H1 (cell line): ENCODE data around the gene RSAD1. TPM values are rescaled to one million over a fixed set of nuclear protein-coding genes. Genes with fewer than 3 reads are reported as not detected.

Source experiments
- CTCF ChIA-PET: fragments of 300-600 bp; sonication (Branson Sonifier 250); formaldehyde crosslinking; loops from one replicate; lab custom pipeline; 2021; ENCODE audit not compliant: partially characterized antibody; lab: Charles Lee
- POLR2A ChIA-PET: fragments of 300-600 bp; sonication (Branson Sonifier 250); formaldehyde crosslinking; loops from one replicate; lab custom pipeline; 2021; ENCODE audit warnings: inconsistent platforms; ENCODE audit not compliant: partially characterized antibody; lab: Charles Lee
- DNase-seq, 2 experiments: peaks; one replicate each; pipeline versions ENCODE4 v3.0.0 to v3.0.0-alpha.2; 2010 to 2022; ENCODE audit warnings: low spot score in 2 of 2, low read depth in 1 of 2, mixed read lengths in 1 of 2
- FAIRE-seq: peaks from 2 replicates; lab custom pipeline; 2011; peaks lifted over from hg19 to GRCh38; lab: Jason Lieb, UNC
- H2AFZ ChIP-seq: 2 replicates; pipeline ENCODE4 v1.8.1; 2012; ENCODE audit warnings: low read length, inconsistent platforms
- H2AK5ac ChIP-seq: 2 replicates; pipeline ENCODE4 v1.6.1; 2013; ENCODE audit warnings: low read depth, low read length
- H2BK120ac ChIP-seq: replicated peaks from 2 replicates; pipeline ENCODE3; 2013; ENCODE audit warnings: low read depth, low read length, inconsistent platforms
- H2BK12ac ChIP-seq: 2 replicates; pipeline ENCODE4 v1.6.1; 2013; ENCODE audit warnings: low read depth, low read length
- H2BK15ac ChIP-seq: 2 replicates; pipeline ENCODE4 v1.6.1; 2013; ENCODE audit warnings: low read length
- H2BK20ac ChIP-seq: 2 replicates; pipeline ENCODE4 v1.6.1; 2013; ENCODE audit warnings: low read length
- H2BK5ac ChIP-seq: 2 replicates; pipeline ENCODE4 v1.6.1; 2013; ENCODE audit warnings: low read depth, low read length
- H3K14ac ChIP-seq: 2 replicates; pipeline ENCODE4 v1.6.1; 2013; ENCODE audit warnings: inconsistent platforms; ENCODE audit not compliant: insufficient read length
- H3K18ac ChIP-seq: 2 replicates; pipeline ENCODE4 v1.6.1; 2013; ENCODE audit warnings: low read length; ENCODE audit errors: extremely low read depth
- H3K23ac ChIP-seq: 2 replicates; pipeline ENCODE4 v1.6.1; 2013; ENCODE audit warnings: inconsistent platforms; ENCODE audit not compliant: insufficient read length
- H3K23me2 ChIP-seq: 2 replicates; pipeline ENCODE4 v1.6.1; 2013; ENCODE audit warnings: low read depth, low read length
- H3K27ac ChIP-seq: 2 replicates; pipeline ENCODE4 v1.6.1; 2011; ENCODE audit warnings: low read depth, low read length, inconsistent platforms
- H3K27me3 ChIP-seq, 4 experiments: replicated peaks in 1 of 4; 1 replicate in 1 of 4; 2 replicates in 3 of 4; pipeline versions ENCODE4 v1.6.1 to v1.8.1; 2011 to 2013; ENCODE audit warnings: low read length in 3 of 4, mild to moderate bottlenecking in 3 of 4, inconsistent platforms in 2 of 4, mixed read lengths in 2 of 4, moderate library complexity in 1 of 4; ENCODE audit not compliant: control insufficient read depth in 3 of 4, insufficient read depth in 3 of 4; ENCODE audit errors: extremely low read depth in 1 of 4
- H3K36me3 ChIP-seq, 4 experiments: 2 replicates each; pipeline versions ENCODE4 v1.6.1 to v1.8.1; 2011 to 2013; ENCODE audit warnings: mild to moderate bottlenecking in 4 of 4, low read length in 3 of 4, moderate library complexity in 2 of 4, control low read depth in 1 of 4, inconsistent platforms in 1 of 4; ENCODE audit not compliant: insufficient read depth in 4 of 4, control insufficient read depth in 2 of 4
- H3K4ac ChIP-seq: replicated peaks from 2 replicates; pipeline ENCODE3; 2013; ENCODE audit warnings: low read length, low read depth, mixed read lengths, inconsistent platforms; ENCODE audit not compliant: insufficient read length
- H3K4me1 ChIP-seq, 4 experiments: replicated peaks in 1 of 4; 1 replicate in 1 of 4; 2 replicates in 3 of 4; pipeline versions ENCODE4 v1.6.1 to v1.8.1; 2011 to 2013; ENCODE audit warnings: low read length in 3 of 4, inconsistent platforms in 2 of 4, mixed read lengths in 1 of 4; ENCODE audit not compliant: insufficient read depth in 4 of 4, control insufficient read depth in 3 of 4
- H3K4me2 ChIP-seq, 2 experiments: 2 replicates each; pipeline versions ENCODE4 v1.6.1 to v1.8.1; 2011 to 2013; ENCODE audit warnings: low read depth in 2 of 2, low read length in 2 of 2, control low read depth in 1 of 2, inconsistent platforms in 1 of 2, mild to moderate bottlenecking in 1 of 2; ENCODE audit not compliant: insufficient read depth in 1 of 2
- H3K4me3 ChIP-seq, 4 experiments: fragments of 200-600, 300-600 bp in 1 of 4; sonication (generic), shearing (Covaris generic), sonication (Bioruptor Twin) in 1 of 4; 2 replicates each; pipeline versions ENCODE4 v1.5.1 to v1.8.1; 2011 to 2016; ENCODE audit warnings: low read length in 4 of 4, low read depth in 3 of 4, control low read depth in 2 of 4, inconsistent platforms in 2 of 4, mild to moderate bottlenecking in 2 of 4, mixed read lengths in 1 of 4, moderate library complexity in 1 of 4; ENCODE audit not compliant: insufficient read depth in 2 of 4; ENCODE audit errors: extremely low read depth in 1 of 4
- H3K56ac ChIP-seq: replicated peaks from 2 replicates; pipeline ENCODE3; 2013; ENCODE audit warnings: low read depth, mild to moderate bottlenecking, mixed read lengths, low read length, inconsistent platforms; ENCODE audit not compliant: insufficient read length
- H3K79me1 ChIP-seq: 2 replicates; pipeline ENCODE4 v1.6.1; 2013; ENCODE audit warnings: low read depth, low read length, control low read depth
- H3K79me2 ChIP-seq, 2 experiments: 2 replicates each; pipeline versions ENCODE4 v1.6.1 to v1.8.1; 2012 to 2013; ENCODE audit warnings: low read length in 2 of 2, mild to moderate bottlenecking in 2 of 2, inconsistent platforms in 1 of 2; ENCODE audit not compliant: insufficient read depth in 2 of 2, control insufficient read depth in 1 of 2
- H3K9ac ChIP-seq, 4 experiments: replicated peaks in 1 of 4; 1 replicate in 1 of 4; 2 replicates in 3 of 4; pipeline versions ENCODE4 v1.6.1 to v1.8.1; 2011 to 2013; ENCODE audit warnings: low read depth in 3 of 4, low read length in 3 of 4, control low read depth in 2 of 4, mild to moderate bottlenecking in 2 of 4, moderate library complexity in 2 of 4, inconsistent platforms in 1 of 4; ENCODE audit errors: extremely low read depth in 1 of 4
- H3K9me3 ChIP-seq, 2 experiments: 2 replicates each; pipeline versions ENCODE4 v1.6.1 to v1.8.1; 2012 to 2013; ENCODE audit warnings: mild to moderate bottlenecking in 2 of 2, moderate library complexity in 2 of 2, control low read depth in 1 of 2, inconsistent platforms in 1 of 2, low read depth in 1 of 2, low read length in 1 of 2, mixed read lengths in 1 of 2; ENCODE audit not compliant: insufficient read depth in 2 of 2
- H4K20me1 ChIP-seq, 2 experiments: replicated peaks in 1 of 2; 2 replicates each; pipeline versions ENCODE3 to v1.8.1; 2011 to 2013; ENCODE audit warnings: inconsistent platforms in 2 of 2, low read length in 2 of 2, mild to moderate bottlenecking in 1 of 2; ENCODE audit not compliant: insufficient read depth in 2 of 2, control insufficient read depth in 1 of 2
- H4K5ac ChIP-seq: 2 replicates; pipeline ENCODE4 v1.6.1; 2013; ENCODE audit warnings: low read length, low read depth, mixed read lengths, inconsistent platforms; ENCODE audit not compliant: insufficient read length
- H4K8ac ChIP-seq: 2 replicates; pipeline ENCODE4 v1.8.0; 2013; ENCODE audit warnings: mild to moderate bottlenecking, moderate library complexity, low read length, inconsistent platforms; ENCODE audit not compliant: insufficient read depth; ENCODE audit errors: extremely low read depth
- H4K91ac ChIP-seq: replicated peaks from 2 replicates; pipeline ENCODE3; 2013; ENCODE audit warnings: low read length, mixed read lengths, inconsistent platforms; ENCODE audit not compliant: insufficient read length
- EZH2 ChIP-seq: fragments of 200-600 bp; sonication (generic); IDR thresholded peaks from 2 replicates; pipeline ENCODE4 v1.7.1; 2012; ENCODE audit warnings: low read depth, mild to moderate bottlenecking, moderate library complexity, low read length, inconsistent platforms; ENCODE audit not compliant: severe bottlenecking
- FOSL1 ChIP-seq: IDR thresholded peaks from 2 replicates; pipeline ENCODE4 v1.6.1; 2011; ENCODE audit warnings: mild to moderate bottlenecking, low read depth, low read length, moderate library complexity; ENCODE audit not compliant: insufficient read depth
- GTF2F1 ChIP-seq: IDR thresholded peaks from 2 replicates; pipeline ENCODE4 v1.6.1; 2012; ENCODE audit warnings: low read depth, low read length, improper control_type of control experiment, borderline replicate concordance
- HDAC2 ChIP-seq, 2 experiments: fragments of 300-600 bp in 1 of 2; sonication (generic) in 1 of 2; IDR thresholded peaks; 2 replicates each; pipeline ENCODE4 v1.6.1; 2011 to 2012; ENCODE audit warnings: low read depth in 2 of 2, low read length in 2 of 2, mild to moderate bottlenecking in 2 of 2, moderate library complexity in 2 of 2, borderline replicate concordance in 1 of 2, inconsistent platforms in 1 of 2
- KDM4A ChIP-seq: IDR thresholded peaks from one replicate; pipeline ENCODE4 v1.7.1; 2012; ENCODE audit warnings: low read depth, mild to moderate bottlenecking, moderate library complexity, low read length, inconsistent platforms; ENCODE audit not compliant: severe bottlenecking
- MAFK ChIP-seq: IDR thresholded peaks from 2 replicates; pipeline ENCODE4 v1.6.1; 2012; ENCODE audit warnings: low read depth, mild to moderate bottlenecking, improper control_type of control experiment, low read length
- NANOG ChIP-seq: IDR thresholded peaks from 2 replicates; pipeline ENCODE4 v1.6.1; 2011; ENCODE audit warnings: low read length, low read depth, mild to moderate bottlenecking, inconsistent platforms; ENCODE audit not compliant: insufficient read depth, poor library complexity, severe bottlenecking
- PHF8 ChIP-seq: fragments of 200-600 bp; sonication (generic); conservative IDR thresholded peaks from 2 replicates; pipeline ENCODE4 v1.7.1; 2012; ENCODE audit warnings: low read depth, mild to moderate bottlenecking, inconsistent platforms, low read length, moderate library complexity
- WGBS, 2 experiments: shearing (Covaris generic) in 1 of 2; methylation state at CpG; one replicate each; pipeline versions ENCODE4 v1.1.6 to v1.1.7; 2013 to 2015; ENCODE audit warnings: low lambda C conversion rate in 2 of 2, mixed read lengths in 2 of 2, inconsistent platforms in 1 of 2, low coverage in 1 of 2, missing lambda C conversion rate in 1 of 2; ENCODE audit not compliant: insufficient replicate concordance in 2 of 2, insufficient coverage in 1 of 2, insufficient read length in 1 of 2; ENCODE audit errors: extremely low coverage in 1 of 2, missing lambda C conversion rate in 1 of 2; 5-methylcytosine and 5-hydroxymethylcytosine counted together
- polyA plus RNA-seq, 7 experiments: library from polyadenylated mRNA; depleted of rRNA in 3 of 7; stranded (reverse) in 5 of 7; unstranded in 2 of 7; fragments of >200 nt in 5 of 7; fragments of 200-250 nt in 2 of 7; gene quantifications; 1 replicate in 5 of 7; 2 replicates in 1 of 7; 4 replicates in 1 of 7; pipeline versions ENCODE4 v1.2.1 to v1.2.3, GENCODE V29; 2011 to 2013; ENCODE audit warnings: missing spikeins in 2 of 7, mixed read lengths in 2 of 7
- total RNA-seq: library from RNA; stranded (reverse); fragmentation: NEBNext Ultra II Directional; extraction: Animal tissue kit (Norgen Biotek cat#: 25700); gene quantifications from 2 replicates; pipeline ENCODE4 v1.2.1, GENCODE V29; 2021

The RSAD1 gene
- total and polyA plus RNA-seq, 2 of the 8 experiments (the other 6 are each of a cell fraction or from before 2014, with no cell fraction given) = 17.9 to 33.5 TPM

DNA sequence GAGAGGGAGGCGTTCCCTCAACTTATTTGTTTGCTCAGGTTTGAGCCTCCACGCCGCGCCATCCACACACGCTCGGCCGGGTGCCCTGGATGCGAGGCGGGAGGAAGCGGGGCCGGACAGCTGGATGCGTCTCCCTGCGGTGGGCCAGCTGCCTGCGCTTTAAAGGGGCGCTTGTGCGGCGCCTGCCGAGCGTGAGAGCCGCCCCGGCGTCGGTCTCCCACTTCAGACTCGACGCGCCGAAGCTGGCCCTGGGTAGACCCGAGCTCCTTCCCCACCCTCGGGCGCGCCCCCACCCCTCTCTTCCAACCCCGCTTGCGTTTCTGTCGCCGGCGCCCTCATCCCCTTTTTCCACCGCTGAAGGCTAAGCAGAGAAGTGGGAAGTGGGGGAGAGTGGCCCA lies 9.5 kb upstream of the RSAD1 start:
- Histone ChIP-seq H3K18ac (no peak overlapping the region), H4K20me1 (peaks cover 0 to 9% of the 10 kb centered on the region in 2 experiments), H3K4ac (no peak overlapping the region), H3K27ac (no peak overlapping the region), H3K4me3 (peak overlapping the region; percentile 27 to 62 (median 35); a peak in 6 of 8 replicates), H3K14ac (no peak overlapping the region), H2BK120ac (no peak overlapping the region), H2BK15ac (no peak overlapping the region), H3K4me2 (peak overlapping the region; percentile 75 to 90), H3K27me3 (peaks cover 8 to 39% (median 27%) of the 10 kb centered on the region in 4 experiments; a peak in 6 of 7 replicates), H3K23me2 (peaks cover 7% of the 10 kb centered on the region; the same call in 1 of the 2 replicates), H3K56ac (no peak overlapping the region), H3K79me1 (no peaks in the 10 kb centered on the region), H4K91ac (no peak overlapping the region), H3K9me3 (no peaks in the 10 kb centered on the region), H2BK12ac (no peak overlapping the region), H3K4me1 (peaks cover 0 to 17% (median 7%) of the 10 kb centered on the region in 4 experiments; a peak in 6 of 7 replicates), H2AFZ (no peak overlapping the region), H3K23ac (no peak overlapping the region), H3K36me3 (no peaks in the 10 kb centered on the region), H2BK5ac (no peak overlapping the region), H4K8ac (no peak overlapping the region), H4K5ac (no peak overlapping the region), H3K79me2 (no peaks in the 10 kb centered on the region), H2AK5ac (no peak overlapping the region), H2BK20ac (no peak overlapping the region), H3K9ac (no peak overlapping the region)
- FAIRE-seq (no peak), DNase-seq (no peak)
- WGBS, 2 experiments = 4% methylated on average over 19 of the region's 37 CpGs; no CpG with 5 or more reads in 1 of the 2 experiments
- ChIA-PET POLR2A (interaction anchor here (1.0 to 2.4 kb wide), 2 partner anchors 10 to 100 kb away, joined by 3 to 10 read pairs; partner anchors contain the start of gene RSAD1), CTCF (interaction anchor here (0.9 to 8.8 kb wide), 3 partner anchors 72 to 157 kb away, joined by 4 to 49 read pairs (median 5); partner anchors contain the start of gene LRRC59)
- no peak for TF ChIP-seq PHF8
- no peak for TF ChIP-seq NANOG
- no peak for TF ChIP-seq MAFK
- TF ChIP-seq KDM4A = peak; percentile 26
- no peak for TF ChIP-seq HDAC2 (IDR thresholded peaks at IDR 0.05; ENCODE audit: borderline replicate concordance in 1 of 2, low read depth in 2 of 2, low read length in 2 of 2)
- no peak for TF ChIP-seq FOSL1
- TF ChIP-seq GTF2F1 = no peak
- peak; percentile 19 for TF ChIP-seq EZH2
